HG02798 (cell line): ENCODE data around the gene ATP6V1G1.

Experiments
- ATAC-seq: cut with Tn5 transposase; IDR thresholded peaks from one replicate; pipeline ENCODE4 v1.9.1; 2021; ENCODE audit warnings: mild to moderate bottlenecking; ENCODE audit not compliant: unreplicated experiment, poor library complexity

ATP6V1G1 gene, protein sequence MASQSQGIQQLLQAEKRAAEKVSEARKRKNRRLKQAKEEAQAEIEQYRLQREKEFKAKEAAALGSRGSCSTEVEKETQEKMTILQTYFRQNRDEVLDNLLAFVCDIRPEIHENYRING

DNA sequence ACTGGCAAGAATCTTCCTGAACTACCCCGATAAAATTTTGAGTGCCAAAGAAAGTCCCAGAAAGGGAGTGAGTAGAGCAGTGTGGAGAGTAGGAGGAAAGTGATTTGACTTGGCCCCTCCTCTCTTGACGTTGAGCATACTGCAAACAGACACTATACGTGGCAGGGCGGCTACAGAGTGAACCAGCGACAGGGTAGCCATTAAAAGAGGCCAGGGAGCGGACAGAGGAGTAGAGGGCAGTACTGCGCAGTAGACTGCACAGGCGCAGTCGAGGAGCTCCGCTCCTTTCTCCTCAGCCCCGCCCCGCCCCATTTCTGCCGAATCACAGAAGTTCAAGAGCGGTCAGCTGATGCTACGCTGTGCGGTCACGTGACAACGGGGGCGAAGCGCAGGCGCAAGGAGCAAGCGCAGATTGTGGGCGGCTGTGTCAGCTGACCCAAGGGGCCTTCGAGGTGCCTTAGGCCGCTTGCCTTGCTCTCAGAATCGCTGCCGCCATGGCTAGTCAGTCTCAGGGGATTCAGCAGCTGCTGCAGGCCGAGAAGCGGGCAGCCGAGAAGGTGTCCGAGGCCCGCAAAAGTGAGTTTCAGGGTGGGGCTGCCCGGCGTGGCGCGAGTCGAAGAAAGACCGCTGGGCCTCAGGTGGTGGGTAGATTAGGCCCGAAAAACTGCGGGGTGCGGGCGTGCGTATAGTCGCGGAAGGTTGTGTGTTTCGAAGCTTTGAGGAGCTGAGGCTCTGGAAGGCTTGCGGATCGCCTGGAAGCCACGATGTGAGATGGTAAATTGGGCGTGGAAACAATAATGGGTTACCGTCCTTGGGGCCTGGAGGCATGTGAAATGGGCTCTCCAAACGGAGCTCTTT lies at the start of gene ATP6V1G1:
ATP6V1G1 (plus strand) TSS at position 425 of the 858 bp plus-strand sequence; CDS start at position 495, 70 bp downstream.
- peak; percentile 95 for ATAC-seq

DNA sequence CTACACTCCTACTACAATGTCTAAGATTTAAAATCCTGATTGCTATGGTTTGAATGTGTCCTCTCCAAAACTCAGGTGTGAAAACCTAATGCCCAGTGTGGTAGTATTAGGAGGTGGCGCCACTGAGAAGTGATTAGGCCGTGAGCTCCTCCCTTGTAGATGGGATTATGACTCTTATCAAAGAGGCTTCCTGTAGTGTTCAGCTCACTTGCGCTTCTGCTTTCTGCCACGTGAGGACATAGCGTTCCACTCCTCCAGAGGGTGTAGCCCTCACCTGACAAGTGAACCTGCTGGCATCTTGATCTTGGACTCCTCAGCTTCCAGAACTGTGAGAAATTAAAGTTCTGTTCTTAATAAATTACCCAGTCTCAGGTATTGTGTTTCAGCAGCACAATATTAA lies 49.3 kb upstream of the ATP6V1G1 start:
- ATAC-seq: peak; percentile 47

DNA sequence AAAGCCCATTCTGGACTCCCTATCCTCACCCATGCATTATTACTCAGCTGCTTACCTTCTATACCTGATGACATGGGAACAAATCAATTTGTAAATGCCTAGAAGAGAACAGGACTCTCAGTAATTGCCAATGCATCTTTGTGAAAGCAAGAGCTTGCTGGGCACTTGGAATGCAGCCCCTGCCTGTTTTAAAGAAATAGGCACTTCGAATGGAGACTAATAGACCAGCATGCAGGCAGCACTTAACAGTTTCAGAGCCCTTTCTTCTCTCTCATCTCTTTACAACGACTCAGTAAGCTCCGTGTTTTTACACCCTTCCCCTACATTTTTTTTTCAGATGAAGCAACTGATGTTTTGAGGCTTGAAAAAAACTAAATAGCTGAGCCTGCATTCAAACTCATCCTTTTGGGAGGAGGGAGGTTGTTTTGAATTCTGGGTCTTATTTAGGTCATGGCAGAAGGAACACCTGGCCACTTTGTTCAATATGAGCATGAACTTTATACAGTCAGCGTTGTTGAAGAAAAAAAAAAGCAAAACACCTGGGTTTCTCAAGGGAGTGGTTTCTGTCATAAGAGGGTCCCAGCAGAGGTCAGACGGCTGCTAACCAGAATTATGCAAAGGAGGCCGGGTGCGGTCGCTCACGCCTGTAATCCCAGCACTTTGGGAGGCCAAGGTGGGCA lies 47.7 kb upstream of the ATP6V1G1 start:
- ATAC-seq: no peak

DNA sequence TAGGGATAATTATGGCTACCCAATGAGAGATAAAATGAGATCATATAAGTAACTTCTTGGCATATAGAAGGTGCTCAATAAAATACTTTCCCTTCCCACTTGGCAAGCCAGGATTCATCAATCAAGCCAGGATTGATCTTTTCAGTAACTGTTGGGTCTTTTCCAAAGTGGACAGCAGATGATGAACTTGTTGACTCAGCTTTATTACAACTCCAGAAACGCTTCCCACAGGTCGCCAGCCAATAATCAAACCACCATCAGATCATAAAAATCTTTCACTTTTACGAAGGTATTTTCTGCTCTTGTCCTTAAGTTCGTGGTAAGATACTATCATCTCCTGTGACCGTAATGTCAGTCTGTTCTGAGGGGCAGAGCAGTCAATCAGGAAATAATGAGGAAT lies 42.5 kb upstream of the ATP6V1G1 start:
- no peak for ATAC-seq

DNA sequence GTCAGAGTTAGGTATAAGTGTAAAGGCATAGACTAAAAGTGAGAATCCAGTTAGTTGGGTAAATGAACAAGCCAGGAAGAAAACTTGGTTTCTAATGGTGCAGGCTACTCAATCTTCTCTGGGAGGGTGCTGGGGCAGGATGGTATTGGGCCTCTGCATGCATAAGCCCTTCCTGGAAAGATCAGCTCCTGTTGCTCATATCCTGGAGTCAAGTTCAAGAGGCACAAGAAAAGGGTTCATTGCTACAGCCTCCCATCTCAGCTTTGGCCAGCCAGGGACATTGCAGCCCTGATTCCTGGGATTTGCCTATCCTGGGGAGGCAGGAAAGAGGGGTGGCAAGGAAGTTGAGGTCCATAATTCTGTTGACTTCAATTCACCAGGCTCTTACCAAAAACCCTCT lies 40.7 kb upstream of the ATP6V1G1 start:
- no peak for ATAC-seq

DNA sequence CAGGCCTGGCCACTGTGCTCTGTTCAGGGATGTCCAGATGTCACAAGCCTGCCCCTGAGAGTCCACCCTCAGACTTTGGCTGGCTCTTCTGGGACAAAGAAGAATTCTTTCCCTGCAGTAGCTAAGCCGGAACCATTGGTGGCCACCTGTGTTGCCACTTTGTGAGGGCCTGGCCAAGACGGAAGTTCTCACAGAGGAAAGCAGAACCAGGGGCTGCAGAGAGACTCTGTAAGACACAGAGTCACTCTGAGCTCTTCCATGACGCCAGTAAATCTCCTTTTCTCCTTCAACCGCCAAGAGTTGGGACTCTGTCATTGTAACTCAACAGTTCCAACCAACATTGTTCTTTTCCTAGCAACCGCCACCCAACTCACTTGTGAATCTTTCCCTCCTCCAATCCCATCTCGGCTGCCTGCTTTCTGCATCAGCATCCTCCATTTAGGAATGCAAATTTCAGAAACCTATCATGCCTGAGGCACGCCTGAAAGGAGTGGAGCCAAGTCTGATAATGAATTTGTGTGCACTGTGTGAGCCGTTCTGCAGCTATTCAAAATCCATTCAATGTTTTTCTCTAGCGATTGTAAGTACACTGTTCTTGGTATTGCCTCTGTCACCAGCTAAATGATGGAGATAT lies 37.8 kb upstream of the ATP6V1G1 start:
- no peak for ATAC-seq

DNA sequence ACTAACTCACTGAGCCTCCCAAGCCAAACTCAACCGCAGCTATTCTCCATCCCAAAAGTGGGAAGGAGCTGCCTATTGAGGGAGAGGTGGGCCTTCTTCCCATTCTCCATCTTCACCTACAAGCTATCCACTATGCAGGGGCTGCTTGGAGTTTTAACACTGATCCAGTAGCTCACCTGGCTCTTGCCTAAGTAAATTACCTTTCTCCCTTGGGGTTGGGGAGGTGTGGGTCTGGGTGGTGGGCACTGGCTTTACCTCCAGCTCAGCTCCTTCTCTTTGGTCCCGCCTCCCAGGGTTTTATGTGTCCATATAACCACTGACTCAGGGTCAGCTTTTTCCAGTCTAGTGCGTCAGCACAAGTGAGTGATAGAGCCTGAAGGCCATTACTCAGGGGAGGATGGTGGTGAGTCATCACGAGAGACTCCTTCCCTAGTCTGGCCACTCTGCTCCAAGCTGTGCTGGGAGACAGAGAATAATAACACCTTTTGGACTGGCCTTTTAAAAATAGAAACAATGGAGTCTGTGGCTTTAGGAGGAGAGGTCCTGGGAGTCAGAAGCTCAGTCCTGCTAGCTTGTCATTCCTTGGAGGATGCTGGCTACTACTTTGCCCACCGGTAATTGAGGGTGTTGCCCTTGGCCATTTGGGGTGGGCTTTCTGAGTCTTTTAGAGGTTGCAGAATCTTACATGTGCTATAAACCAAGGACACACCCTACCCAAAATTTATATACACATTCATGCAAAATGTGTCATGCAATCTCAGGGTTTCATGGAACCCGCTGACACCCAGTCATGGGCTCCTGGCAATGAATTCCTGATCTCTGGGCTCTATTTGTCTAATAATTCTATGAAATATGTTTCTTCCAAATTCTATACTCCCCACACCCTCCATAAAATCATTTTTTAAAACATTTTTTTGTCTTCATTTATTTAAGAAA lies 35.6 kb upstream of the ATP6V1G1 start:
- ATAC-seq: no peak

DNA sequence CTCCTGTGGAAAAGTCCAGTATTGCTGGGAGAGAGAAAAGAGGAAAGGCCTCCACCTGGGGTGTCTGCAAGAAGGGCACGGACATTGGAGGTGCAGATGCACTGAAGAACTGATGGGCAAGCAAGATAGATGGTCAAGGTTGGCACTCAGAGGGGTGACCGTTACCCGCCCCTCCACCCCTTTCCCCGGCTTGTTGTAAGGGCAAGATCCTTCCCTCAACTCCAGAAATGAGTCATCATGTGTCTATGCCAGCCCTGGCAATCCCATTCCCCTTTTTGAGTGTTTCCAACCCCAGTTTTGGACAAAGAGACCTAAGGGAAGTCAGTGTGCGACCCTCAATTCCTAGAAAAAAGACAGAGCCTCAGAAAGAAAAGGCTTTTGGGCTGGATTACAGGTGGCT lies 34.9 kb upstream of the ATP6V1G1 start:
- no peak for ATAC-seq

DNA sequence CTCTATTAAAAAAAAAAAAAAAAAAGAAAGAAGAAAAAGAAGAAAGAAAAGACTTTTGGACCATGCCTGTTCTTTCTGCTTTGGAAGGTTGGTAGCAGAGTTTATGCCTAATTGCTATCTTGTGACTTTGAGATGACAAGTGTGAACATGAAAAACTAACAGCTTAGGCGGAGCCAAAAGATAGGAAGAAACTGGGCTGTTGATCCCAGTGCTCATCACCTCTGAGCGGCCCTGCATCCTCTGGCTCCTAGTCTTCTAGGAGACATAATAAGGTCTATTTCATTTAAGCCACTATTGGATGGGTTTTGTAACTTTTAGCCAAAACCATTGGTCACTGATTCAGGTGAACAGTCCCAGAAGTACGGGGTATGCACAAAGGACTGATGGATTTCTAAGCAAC lies 34.4 kb upstream of the ATP6V1G1 start:
- ATAC-seq: no peak

DNA sequence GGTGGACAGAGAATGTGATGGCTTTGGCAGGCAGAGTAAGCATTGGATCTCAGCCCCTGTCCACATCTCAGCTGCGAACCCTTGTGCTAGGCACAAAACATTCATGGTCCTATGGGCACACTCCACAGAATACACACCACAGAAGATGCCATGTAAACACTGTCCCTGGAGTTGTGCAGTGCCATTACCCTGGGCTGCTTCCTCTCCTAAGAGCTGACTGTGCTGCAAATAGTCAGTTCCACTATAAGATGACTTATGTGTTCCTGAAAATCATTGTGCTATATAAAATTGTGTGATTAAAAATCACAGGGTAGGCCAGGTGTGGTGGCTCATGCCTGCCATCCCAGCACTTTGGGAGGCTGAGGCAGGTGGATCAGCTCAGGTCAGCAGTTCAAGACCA lies 31.9 kb upstream of the ATP6V1G1 start:
- no peak for ATAC-seq

DNA sequence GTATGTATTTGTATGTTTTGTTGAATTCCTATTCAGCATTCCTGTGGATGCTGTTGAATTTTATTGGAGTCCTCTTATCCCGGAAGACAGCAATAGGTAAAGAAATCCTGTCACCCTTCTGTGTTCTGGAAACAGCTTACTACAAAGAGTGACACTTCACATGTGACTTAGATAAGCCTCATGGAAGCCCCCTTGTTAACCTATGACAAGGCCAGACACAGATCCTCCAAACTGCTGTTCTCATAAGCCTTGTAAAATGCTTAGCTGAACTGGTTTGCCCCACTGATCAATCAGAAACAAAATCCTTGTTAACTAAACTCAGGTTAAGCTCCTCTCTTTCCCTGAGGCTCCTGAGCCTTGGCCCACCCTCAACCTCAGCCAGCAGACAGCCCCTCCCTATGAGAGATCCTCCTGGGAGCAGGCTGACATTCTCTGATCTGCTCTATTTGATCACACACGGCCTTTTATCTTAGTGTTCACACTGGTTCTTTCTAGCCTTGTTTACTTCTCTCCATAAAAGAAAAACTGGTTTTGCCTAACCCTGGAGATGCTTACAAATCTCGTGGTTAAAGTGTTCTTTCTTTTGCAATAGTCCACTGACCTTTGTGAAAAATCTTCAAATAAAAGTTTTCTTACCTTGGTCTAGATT lies 29.4 kb upstream of the ATP6V1G1 start:
- no peak for ATAC-seq

DNA sequence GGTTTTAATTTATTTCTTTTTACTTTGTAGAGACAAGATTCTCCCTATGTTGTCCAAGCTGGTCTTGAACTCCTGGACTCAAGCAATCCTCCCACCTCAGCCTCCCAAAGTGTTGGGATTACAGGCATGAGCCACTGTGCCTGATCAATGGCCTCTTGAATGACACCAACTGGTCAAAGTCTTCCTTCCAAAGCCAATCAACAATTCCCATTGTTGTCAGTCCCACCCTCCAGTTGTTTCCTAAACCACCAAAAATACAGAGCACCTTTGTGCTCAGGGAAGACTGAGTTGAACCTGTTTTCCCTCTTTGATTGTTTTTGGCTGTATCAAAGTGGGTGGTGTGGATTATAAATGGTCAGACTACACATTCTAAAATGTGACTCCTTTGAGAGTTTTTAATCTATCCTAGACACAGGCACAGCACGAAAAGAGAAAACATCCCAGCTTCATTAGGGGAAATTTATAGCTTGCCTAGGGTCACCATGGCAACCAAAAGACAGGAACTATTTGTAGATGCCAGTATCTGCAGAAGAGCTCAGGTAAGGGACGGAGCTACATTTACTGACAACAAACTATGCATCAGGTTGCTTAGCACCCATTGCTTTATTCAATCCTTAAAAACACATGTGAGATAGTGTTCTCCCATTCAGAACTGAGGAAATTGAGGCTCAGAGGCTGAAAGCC lies 27.6 kb upstream of the ATP6V1G1 start:
- no peak for ATAC-seq

DNA sequence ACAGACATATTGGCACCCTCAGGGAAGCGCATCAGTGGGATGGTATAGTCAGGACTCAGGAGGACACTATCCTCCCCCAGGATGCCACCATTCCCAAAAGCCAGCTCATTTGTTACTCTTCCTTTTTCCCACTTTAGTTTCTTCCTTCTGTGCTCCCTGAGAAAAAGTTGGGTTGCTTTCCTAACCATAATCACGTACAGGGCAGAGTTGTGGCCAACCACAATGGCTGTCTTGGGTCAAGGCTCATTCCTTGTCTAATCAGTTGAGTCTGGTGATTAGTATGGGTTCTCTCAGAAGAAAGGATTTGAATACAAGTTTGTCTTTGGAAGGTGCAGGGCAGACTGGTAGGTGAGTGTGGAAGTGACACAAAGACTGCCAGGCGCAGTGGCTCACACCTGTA lies 26.6 kb upstream of the ATP6V1G1 start:
- ATAC-seq: no peak

DNA sequence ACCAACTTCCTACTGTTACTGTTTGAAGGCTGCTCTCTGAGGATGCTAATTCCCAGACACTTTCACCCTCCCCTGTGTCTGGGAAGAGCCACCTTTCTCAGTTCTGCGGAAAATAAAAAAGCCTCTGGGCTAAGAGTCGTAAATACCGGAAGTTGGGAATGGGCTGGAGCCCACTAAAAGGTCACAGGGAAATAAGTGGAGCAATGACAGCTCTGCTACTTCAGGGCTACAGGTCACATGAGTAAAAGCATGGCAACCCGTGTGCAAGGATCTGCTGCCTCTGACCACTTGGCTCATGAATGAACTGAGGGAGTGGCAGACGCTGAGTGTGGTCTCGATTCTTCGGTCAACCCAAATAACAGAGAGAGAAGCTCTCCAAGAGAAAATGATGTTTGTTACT lies 25.8 kb upstream of the ATP6V1G1 start:
- ATAC-seq: no peak

DNA sequence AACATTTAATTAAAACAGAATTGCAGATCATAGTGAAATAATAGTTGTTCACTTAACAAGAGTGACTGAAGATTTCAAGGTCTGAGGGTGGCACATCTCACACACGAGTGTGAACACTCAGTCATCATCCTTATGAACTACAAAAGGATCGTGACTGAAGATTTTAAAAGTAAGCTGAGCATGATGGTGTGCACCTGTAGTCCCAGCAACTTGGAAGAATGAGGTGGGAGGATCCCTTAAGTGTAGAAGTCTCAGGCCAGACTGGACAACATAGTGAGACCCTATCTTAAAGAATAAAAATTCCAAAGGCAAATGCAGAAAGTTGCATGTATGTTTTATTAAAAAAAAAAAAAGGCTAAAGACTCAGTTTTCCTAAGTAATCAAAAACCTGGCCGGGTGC lies 22.4 kb upstream of the ATP6V1G1 start:
- no peak for ATAC-seq

DNA sequence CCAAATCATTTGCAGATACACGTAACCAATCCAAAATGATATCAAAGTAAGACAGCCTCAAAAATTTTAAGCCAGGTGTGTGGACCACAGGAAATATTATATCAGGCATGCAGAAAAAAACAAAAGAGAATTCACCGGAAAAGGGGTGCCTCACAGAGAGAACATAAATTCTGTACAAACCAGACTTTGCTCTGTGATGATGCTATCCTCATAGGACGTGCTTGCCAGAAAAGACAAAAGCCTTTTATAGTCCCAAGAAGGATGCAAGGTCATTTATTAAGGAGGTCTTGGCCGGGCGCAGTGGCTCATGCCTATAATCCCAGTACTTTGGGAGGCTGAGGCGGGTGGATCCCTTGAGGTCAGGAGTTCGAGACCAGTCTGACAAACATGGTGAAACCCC lies 16.8 kb upstream of the ATP6V1G1 start:
- ATAC-seq: no peak

DNA sequence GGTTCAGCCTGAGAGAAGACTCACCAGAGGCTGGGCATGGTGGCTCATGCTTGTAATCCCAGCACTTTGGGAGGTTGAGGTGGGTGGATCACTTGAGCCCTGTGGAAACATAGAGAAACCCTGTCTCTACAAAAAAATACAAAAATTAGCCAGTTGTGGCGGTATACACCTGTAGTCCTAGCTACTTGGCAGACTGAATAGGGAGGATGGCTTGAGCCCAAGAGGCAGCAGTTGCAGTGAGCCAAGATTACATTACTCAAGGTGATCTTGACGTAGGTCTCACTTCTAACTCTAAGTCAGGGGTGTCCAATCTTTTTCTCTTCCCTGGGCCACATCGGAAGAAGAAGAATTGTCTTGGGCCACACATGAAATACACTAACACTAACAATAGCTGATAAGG lies 16.2 kb upstream of the ATP6V1G1 start:
- no peak for ATAC-seq

DNA sequence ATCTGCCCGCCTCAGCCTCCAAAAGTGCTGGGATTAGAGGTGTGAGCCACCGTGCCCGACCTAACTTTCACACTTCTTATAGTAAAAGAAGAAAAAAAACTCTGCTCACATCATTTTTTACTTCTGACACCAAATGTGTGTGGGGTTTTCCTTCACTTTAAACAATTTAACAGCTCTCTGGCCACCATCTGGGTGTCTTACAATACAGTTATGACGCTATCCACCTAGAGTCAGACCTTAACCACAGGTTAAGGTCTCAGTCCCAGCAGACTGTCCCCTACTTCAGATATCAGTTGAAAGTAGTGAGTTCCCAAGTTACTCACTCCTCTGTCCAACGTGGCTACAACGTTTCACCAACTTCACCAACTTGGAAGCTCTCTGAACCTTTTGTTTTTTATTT lies 15.4 kb upstream of the ATP6V1G1 start:
- ATAC-seq: no peak

DNA sequence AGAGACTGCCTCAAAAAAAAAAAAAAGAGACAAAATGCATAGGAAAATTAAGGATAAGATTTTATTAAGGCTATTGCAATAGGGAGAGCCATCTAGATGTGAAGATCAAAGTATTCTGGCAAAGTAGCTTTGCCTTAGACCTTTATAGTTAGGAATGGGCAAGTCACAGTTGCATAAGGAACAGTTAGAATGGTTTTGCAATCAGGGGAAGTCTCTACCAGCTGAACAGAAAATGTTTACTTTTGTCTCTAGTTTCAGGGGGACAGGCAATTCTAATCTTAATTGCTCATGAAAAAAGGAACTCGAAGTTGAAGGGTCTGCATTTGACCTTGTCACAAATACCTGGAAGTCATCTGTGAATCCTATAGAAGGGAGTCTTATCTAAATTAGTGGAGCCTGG lies 13.1 kb upstream of the ATP6V1G1 start:
- ATAC-seq: no peak
